Stimulated activated CD4-positive, alpha-beta T cell treated with anti-CD3 and anti-CD28 coated beads, TNF-alpha, amount 100 ng/mL, for 4 hours (primary cell): Measurements from ENCODE around the gene KIF26B.

Experiments used
- DNase-seq, 3 experiments: peaks; one replicate each; pipeline ENCODE4 v3.0.0-alpha.2; 2020; ENCODE audit warnings: low read depth in 3 of 3

The KIF26B gene

DNA sequence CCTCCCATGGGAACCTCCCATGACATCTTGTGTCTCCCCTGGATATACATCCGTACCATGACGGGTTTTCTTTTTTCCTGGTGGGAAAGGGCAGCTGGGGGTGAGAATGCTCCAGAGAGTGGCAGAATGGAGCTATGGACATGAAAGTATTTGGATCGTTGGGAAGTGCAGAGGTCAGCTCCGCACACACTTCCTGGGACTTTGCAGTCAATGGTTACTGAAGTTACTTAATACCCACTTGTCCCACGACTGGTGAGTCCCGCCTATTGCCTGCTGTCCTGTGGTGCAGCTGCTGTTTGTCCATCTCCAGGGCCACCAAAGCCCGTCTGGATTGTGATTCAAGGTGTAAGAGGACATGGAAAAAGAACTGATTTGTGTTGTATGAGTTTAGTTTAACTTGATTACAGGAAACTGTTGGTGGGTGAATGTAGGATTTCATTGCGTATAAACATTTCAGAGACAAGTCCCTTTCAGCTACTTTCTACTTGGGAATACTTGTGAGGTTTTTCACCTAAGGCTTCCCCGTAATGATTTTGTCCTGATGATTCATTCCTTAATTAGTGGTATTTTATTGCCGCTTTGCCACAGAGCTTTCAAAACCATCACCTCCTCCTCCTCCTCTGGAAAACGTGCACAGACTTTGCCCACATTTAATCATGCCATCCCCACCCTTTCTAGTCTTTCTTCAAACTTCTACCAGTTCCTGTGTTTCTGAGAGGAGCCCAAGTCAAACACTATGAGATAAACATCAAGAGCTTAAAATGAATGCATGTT is 308.8 kb downstream of the KIF26B start:
- no peak for DNase-seq

GRCh38 chr1:245464290-245464689 is 309.5 kb downstream of the KIF26B start:
- no peak for DNase-seq

- DNase-seq: no peak
Measured at GRCh38 chr1:245465666-245466065, 310.9 kb downstream of the KIF26B start.

DNA sequence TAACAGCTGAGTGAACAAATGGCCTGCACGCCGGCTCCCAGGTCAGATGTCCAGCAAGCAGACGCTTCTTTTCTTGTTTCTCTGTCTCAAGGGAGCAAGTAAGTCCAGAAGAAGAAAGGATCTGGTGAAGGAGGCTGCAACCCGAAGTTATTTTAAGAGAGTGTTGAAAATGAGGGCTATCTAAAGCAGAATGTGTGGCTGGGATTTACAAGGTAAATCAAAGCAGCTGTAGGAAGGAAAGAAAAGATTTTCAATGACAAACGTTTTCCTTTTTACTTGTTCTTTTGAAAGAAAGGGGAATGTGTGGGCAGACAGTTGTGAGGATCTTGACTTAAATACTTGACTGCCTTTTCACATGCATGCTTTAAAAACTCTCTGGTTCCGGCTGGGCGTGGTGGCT is 311.5 kb downstream of the KIF26B start:
- DNase-seq: no peak

DNA sequence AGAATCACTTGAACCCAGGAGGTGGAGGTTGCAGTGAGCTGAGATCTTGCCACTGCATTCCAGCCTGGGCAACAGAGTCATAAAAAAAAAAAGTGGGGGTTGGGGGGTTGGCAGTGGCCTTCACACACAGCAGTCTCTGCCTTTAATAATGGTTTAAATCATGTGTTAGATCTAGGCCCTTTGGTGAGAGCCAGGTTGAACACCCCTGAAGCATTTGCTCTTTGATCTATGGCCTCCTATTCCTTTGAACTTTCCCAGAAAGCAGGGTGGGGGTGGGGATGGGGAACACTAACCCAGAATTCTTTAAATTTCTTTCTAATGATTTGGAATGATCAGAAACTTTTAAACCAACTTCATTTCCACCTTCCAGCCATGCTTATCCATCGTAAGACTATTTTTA is 313.0 kb downstream of the KIF26B start:
- DNase-seq: no peak

- DNase-seq: no peak
Measured at GRCh38 chr1:245469006-245469405, 314.2 kb downstream of the KIF26B start.

DNA sequence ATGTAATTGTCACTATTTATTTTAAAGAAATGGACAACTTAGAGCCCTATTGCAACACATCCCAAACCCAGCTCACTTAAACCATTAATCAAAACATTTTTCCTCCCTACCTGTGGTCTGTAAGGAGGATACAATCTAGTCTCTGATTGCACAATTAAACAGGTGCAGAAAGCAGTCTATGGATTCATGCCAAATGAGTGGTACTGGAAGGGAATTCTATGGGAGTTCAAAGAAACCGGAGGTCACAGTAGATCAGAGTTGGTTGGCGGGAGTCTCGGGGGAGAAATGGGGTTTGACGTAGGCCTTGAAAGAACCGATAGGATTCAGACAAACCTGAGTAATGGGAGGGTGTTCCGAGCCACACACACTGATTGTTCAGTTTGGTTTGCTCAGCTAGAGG is 314.9 kb downstream of the KIF26B start:
- no peak for DNase-seq

DNA sequence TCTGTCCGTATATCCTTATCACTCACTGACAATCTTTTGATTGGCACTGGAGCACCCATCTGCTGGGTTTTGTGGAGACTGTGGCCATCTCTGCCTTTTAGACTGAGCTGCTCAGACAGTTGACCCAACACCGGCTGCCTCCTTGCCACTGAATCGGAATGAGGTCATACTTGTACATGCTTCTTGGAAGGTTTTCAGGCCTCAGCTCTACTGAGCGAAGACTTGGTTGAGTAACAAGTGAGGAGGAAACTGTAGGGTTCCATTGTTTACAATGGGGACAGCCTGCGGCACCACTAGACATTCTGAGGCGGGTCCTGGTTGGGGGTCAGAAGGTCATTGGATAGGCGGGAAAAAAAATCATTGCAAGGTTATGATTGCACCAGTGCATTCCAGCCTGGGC is 320.3 kb downstream of the KIF26B start:
- no peak for DNase-seq

DNA sequence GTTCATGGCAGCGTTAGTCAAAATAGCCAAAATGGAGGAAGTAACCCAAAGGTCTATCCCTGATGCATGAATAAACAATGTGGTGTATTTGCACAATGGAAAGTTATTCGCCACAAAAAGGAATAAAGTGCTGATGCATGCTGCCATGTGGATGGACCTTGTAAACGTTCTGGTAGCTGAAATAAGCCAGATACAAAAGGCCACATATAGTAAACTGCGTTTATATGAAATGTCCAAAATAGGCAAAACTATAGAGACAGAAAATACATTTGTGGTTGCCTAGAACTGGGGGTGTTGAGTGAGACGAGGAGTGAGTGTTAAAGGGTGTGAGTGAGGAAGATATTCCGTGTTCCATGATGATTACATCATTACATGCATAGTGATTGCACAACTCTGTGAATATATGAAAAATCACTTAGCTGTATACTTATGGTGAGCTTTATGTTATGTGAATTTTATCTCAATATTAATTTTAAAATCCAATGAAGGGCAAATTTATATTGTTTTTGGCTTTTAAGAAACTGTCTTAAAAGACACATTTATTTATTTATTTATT is 321.3 kb downstream of the KIF26B start:
- no peak for DNase-seq

DNA sequence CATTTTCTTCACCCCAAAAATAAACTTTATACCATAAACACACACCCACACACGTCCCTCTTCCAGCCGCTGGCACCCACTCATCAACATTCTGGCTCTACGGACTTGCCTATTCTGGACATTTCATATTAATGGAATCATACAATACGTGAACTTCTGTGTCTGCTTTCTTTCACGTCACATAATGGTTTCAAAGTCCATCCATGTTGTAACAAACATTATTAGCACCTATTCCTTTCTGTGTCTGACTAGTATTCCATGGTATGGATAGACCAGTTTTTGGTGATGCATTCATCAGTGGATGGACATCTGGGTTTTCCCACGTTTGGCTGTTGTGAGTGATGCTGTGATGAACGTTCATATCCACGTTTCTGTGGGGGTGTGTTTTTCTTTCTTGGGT is 323.2 kb downstream of the KIF26B start:
- DNase-seq: no peak

DNA sequence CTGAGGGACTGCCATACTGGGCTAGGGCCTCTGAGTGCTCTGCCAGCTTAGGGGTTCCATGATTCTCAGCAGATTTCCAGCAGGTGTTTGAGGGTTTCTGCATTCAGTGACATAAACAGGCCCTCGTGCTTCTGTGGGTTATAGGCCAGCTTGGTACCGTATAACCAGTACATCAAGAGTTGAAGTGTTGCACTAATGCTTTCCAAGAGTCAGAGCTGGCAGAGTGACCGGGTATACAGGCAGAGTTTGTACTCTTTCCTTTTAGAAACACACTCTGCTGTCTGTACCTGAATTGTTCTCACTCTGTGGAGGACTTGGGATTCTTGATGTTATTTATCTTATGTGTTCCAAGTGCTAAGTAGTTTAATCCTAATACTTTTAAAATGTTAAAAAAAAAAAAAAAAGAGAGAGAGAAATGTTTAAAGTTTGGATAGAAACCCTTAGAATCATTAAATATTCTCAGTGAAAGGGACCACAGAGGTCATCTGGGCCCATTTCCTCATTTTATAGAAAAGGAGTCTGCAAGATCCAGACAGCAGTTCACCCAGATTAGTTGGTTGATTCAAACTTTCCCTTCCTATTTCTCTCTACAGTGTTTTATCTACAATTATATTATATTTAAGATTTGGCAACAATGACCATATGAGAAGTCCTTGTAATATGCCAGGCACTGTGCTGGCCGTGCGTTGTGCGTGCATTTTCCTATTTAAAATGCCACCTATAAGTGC is 325.8 kb downstream of the KIF26B start:
- no peak for DNase-seq

- no peak for DNase-seq
Measured at GRCh38 chr1:245481261-245481660, 326.5 kb downstream of the KIF26B start.

GRCh38 chr1:245483247-245483646 is 328.5 kb downstream of the KIF26B start:
- DNase-seq: no peak

DNA sequence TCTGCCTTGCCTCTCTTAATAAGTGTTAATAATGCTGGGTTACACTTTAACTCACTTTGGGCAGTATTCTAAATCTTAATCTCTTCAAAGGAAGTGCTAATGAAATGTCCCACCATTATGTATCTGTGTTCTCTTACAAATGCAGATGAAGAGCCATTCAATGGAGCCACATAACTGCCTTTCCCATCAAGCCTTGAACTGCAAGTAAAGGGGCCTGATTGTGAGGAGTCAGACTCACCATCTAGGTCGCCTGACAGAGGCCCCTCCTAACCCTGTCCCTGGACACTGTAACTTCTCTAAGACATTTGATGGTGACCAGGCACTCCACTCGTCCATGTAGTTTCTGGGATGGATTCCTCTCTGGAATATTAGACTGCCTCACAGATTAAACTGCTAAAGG is 329.4 kb downstream of the KIF26B start:
- no peak for DNase-seq

DNA sequence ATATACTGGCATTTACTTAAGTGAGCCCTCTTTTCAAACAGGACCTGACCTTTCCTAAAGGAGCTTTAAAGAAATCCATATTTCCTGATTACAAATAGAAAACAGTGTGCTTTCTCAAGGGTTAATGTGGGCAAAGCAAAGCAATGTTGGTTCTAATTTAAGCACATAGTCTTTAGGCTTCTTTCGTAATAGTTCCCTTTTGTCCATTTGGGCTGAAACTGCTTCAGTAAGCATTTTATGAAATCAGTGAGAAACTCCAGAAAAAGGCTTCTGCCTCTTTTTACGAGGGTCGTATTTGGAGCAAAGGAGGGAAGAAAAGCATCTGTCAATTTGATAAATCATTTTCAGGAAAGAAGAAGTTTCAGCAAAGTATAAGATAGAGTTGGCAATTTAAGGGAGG is 331.2 kb downstream of the KIF26B start:
- DNase-seq: no peak

DNA sequence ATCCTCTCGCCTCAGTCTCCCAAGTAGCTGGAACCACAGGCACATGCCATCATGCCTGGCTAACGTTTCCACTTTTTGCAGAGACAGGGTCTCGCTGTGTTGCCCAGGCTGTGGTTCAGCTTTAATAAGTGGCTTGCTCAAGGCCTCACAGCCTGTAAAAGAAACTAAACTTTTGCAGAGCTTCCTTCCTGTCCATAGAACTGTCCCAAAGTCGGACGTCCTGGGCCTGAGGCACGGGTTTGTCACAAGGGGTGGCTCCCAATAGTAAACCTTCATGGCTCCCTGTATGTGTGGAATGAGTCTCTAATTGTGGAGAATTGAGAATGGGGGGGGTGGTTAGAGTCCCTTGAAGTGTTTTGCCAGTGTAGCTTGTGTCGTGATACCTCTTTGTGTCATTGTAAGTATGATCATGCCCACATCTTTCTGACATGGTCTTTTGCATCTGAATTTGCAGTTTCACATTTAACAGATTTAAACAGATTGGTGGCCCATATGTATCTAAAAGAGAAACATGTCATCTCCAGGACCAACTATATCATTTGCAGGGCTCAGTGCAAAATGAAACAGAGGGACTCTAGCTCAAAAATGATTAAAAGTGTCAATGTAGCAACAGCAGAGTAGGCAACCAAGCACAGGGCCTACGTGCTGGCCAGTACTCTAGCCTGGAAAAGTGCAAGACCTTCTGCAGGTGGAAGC is 332.1 kb downstream of the KIF26B start:
- no peak for DNase-seq

DNA sequence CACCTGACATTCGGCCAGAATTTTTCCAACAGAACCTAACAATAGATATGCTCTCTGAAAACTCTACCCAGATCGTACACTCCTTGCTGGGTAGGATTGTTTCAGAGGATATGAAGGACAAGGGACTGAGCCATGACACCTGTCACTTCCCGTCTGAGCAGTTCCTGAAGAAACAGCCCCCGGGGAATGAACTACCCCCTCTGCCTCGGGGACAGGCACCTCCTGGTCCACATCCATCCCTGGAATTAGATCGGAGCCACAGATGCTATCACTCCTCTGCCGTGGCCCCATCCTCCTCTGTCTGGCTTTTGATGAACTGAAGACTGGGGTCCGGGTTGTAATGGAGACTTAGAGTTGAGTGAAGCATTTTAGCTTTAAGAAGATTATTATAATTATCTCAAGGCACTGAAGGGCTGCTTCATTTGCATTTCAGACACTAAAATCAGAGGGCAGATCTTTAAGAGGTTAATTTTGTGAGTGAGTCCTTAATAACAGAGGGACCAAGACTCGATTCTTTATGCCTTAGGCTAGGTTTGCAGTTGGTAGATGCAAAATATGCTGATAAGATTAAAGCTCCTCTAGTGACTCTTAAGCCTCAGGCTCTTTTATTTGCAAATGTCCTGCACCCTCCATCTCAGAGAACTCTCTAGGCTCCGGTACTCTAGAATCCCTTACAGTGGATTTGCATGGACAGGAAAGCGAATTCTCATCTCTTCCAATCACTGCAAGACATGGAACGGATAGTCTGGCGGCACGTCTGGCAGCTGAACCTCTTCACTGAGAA is 333.8 kb downstream of the KIF26B start:
- no peak for DNase-seq

GRCh38 chr1:245489838-245490237 is 335.1 kb downstream of the KIF26B start:
- DNase-seq: no peak

- no peak for DNase-seq
Measured at GRCh38 chr1:245493029-245493428, 338.2 kb downstream of the KIF26B start.

- no peak for DNase-seq
Measured at GRCh38 chr1:245495681-245496080, 340.9 kb downstream of the KIF26B start.

- DNase-seq: no peak
Measured at GRCh38 chr1:245500546-245500945, 345.8 kb downstream of the KIF26B start.

GRCh38 chr1:245501633-245502032 is 346.8 kb downstream of the KIF26B start:
- DNase-seq: no peak
